Spleen (tissue), 7 donors: ENCODE measurements around the gene ROBO1.

Source experiments
- CTCF ChIP-seq, 11 experiments: fragments of 200-600 bp in 7 of 11; fragments of 450-650 bp in 4 of 11; sonication (generic) in 4 of 11; IDR thresholded peaks in 8 of 11; conservative IDR thresholded peaks in 3 of 11; 1 replicate in 7 of 11; 2 replicates in 4 of 11; pipeline versions ENCODE4 v1.4.0 to v1.8.0; 2016 to 2021; ENCODE audit warnings: antibody characterized with exemption in 11 of 11, inconsistent platforms in 4 of 11, mild to moderate bottlenecking in 1 of 11
- POLR2AphosphoS5 ChIP-seq, 3 donors: sonication (generic); formaldehyde crosslinking; IDR thresholded peaks; one replicate each; pipeline ENCODE4 v1.5.1; 2017; ENCODE audit warnings: antibody characterized with exemption in 3 of 3
- donor health status: DM: no; HTN: no; CAD: no; lungs with moderate emphysema.
- donor health status: DM: no; HTN: no; CAD: no.
- donor health status: DM: no; HTN: no; CAD: no.

GRCh38 chr3:79236496-79236895 is 531.3 kb downstream of the ROBO1 start:
- TF ChIP-seq CTCF (IDR thresholded peaks at IDR 0.05 in 8 of 11, conservative IDR thresholded peaks at IDR 0.05 in 3 of 11) (no peak), POLR2AphosphoS5 (IDR thresholded peaks at IDR 0.05) (no peak)
